HL-60 (cell line): Measurements from ENCODE around the gene GTF2H2C.
"Not testable (repeated sequence)": the region's sequence is repeated elsewhere in the genome, so short reads cannot be mapped to it uniquely, and the experiment has no call there.

ENCODE experiments used
- DNase-seq, 2 experiments: peaks; one replicate each; pipeline ENCODE4 v3.0.0-alpha.2; 2010 to 2020; ENCODE audit warnings: low read depth in 1 of 2, low spot score in 1 of 2
- H3K27ac ChIP-seq: fragments of 250-450 bp; sonication (Bioruptor Pico); replicated peaks from 2 replicates; pipeline ENCODE4 v1.5.1; 2020; ENCODE audit warnings: mild to moderate bottlenecking, moderate library complexity
- H3K27me3 ChIP-seq: fragments of 250-450 bp; sonication (Bioruptor Pico); 2 replicates; pipeline ENCODE4 v1.5.1; 2021; ENCODE audit warnings: mild to moderate bottlenecking, moderate library complexity; ENCODE audit not compliant: insufficient read depth, poor library complexity, severe bottlenecking
- H3K4me3 ChIP-seq: replicated peaks from 2 replicates; pipeline ENCODE4 v1.5.1; 2011; ENCODE audit warnings: mild to moderate bottlenecking, control low read depth, low read length; ENCODE audit not compliant: insufficient read depth
- GABPA ChIP-seq: IDR thresholded peaks from 2 replicates; pipeline ENCODE4 v1.6.1; 2012; ENCODE audit warnings: low read depth
- POLR2AphosphoS5 ChIP-seq: IDR thresholded peaks from 2 replicates; pipeline ENCODE4 v1.6.1; 2012; ENCODE audit warnings: low read depth
- SPI1 ChIP-seq: IDR thresholded peaks from 2 replicates; pipeline ENCODE4 v1.6.1; 2012; ENCODE audit warnings: low read depth, mild to moderate bottlenecking, borderline replicate concordance
- long read RNA-seq: library from polyadenylated mRNA; unstranded; transcript quantifications from one replicate; pipeline ENCODE4 v2.0.0, GENCODE V29; 2020
- TF ChIP-seq, protein P1 (sequence below): IDR thresholded peaks from one replicate; pipeline ENCODE4 v1.5.1; 2011; ENCODE audit warnings: low read length, control low read depth, inconsistent platforms; ENCODE audit not compliant: insufficient read depth
- TF ChIP-seq, protein P2 (sequence below): IDR thresholded peaks from 2 replicates; pipeline ENCODE4 v1.6.1; 2012; ENCODE audit warnings: low read depth; ENCODE audit not compliant: insufficient replicate concordance

The GTF2H2C gene
- long read RNA-seq, transcript GTF2H2C-210 (16 exons, 2,952 nt) = major isoform, 10 of 67 reads
- long read RNA-seq, partial matches to known transcripts = 10 of 67 reads
- long read RNA-seq, other reads (novel, unspliced or antisense) = 44 of 67 reads

DNA sequence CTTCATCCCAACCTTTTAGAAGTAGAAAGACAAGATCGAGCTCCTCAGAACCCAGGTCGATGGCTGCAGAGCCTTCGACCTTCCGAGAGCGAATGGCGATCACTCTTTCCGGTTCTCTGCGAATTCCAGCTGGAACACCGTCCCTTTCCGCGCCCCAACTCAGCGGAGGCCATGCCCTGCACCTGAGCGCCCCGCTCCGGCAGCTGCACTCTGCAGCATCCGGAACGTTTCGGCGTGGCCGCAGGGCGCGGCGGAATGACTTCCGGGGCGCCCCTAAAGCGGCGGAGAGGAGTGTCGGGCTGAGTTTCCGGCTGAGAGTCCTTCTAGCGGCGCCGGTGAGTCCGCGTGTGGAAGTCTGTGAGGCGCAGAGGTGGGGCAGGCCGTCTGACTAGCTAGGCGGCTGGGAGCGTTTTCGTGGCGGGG lies at the start of gene GTF2H2C:
GTF2H2C (plus strand) TSS at position 284 of the 423 bp plus-strand sequence. CDS start 4,942 bp downstream, outside the sequence.
- TF ChIP-seq GABPA = peak; percentile 76
- Histone ChIP-seq H3K27ac (peak within 1 kb of the TSS; percentile 42; the same call in 1 of the 2 replicates), H3K4me3 (peak within 1 kb of the TSS; percentile 32)
- not testable (repeated sequence) for H3K27me3 ChIP-seq
- DNase-seq = peak; percentile 28 to 63

DNA sequence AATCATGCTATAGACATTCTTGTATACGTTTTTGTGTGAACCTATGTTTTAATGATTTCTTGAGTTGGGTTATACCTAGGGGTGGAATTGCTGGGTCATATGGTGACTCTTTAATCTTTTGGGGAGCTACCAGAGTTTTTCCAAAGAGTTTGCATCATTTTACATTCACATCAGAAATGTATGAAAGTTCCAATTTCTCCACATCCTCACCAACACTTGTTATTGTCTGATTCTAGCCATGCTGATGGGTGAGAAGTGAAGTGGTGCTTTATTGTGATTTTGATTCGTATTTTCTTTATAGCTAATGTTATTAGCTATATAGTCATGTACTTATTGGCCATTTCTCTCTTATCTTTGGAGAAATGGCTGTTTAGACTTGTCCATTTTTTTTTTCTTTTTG lies 49.3 kb upstream of the GTF2H2C start:
- Histone ChIP-seq H3K27me3 (no peaks in the 10 kb centered on the region), H3K27ac (no peak overlapping the region), H3K4me3 (no peak overlapping the region)
- TF ChIP-seq, protein P1, sequence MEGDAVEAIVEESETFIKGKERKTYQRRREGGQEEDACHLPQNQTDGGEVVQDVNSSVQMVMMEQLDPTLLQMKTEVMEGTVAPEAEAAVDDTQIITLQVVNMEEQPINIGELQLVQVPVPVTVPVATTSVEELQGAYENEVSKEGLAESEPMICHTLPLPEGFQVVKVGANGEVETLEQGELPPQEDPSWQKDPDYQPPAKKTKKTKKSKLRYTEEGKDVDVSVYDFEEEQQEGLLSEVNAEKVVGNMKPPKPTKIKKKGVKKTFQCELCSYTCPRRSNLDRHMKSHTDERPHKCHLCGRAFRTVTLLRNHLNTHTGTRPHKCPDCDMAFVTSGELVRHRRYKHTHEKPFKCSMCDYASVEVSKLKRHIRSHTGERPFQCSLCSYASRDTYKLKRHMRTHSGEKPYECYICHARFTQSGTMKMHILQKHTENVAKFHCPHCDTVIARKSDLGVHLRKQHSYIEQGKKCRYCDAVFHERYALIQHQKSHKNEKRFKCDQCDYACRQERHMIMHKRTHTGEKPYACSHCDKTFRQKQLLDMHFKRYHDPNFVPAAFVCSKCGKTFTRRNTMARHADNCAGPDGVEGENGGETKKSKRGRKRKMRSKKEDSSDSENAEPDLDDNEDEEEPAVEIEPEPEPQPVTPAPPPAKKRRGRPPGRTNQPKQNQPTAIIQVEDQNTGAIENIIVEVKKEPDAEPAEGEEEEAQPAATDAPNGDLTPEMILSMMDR = no peak
- TF ChIP-seq GABPA = no peak
- no peak for TF ChIP-seq POLR2AphosphoS5
- TF ChIP-seq, protein P2, sequence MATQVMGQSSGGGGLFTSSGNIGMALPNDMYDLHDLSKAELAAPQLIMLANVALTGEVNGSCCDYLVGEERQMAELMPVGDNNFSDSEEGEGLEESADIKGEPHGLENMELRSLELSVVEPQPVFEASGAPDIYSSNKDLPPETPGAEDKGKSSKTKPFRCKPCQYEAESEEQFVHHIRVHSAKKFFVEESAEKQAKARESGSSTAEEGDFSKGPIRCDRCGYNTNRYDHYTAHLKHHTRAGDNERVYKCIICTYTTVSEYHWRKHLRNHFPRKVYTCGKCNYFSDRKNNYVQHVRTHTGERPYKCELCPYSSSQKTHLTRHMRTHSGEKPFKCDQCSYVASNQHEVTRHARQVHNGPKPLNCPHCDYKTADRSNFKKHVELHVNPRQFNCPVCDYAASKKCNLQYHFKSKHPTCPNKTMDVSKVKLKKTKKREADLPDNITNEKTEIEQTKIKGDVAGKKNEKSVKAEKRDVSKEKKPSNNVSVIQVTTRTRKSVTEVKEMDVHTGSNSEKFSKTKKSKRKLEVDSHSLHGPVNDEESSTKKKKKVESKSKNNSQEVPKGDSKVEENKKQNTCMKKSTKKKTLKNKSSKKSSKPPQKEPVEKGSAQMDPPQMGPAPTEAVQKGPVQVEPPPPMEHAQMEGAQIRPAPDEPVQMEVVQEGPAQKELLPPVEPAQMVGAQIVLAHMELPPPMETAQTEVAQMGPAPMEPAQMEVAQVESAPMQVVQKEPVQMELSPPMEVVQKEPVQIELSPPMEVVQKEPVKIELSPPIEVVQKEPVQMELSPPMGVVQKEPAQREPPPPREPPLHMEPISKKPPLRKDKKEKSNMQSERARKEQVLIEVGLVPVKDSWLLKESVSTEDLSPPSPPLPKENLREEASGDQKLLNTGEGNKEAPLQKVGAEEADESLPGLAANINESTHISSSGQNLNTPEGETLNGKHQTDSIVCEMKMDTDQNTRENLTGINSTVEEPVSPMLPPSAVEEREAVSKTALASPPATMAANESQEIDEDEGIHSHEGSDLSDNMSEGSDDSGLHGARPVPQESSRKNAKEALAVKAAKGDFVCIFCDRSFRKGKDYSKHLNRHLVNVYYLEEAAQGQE = no peak
- no peak for TF ChIP-seq SPI1
- DNase-seq = no peak

DNA sequence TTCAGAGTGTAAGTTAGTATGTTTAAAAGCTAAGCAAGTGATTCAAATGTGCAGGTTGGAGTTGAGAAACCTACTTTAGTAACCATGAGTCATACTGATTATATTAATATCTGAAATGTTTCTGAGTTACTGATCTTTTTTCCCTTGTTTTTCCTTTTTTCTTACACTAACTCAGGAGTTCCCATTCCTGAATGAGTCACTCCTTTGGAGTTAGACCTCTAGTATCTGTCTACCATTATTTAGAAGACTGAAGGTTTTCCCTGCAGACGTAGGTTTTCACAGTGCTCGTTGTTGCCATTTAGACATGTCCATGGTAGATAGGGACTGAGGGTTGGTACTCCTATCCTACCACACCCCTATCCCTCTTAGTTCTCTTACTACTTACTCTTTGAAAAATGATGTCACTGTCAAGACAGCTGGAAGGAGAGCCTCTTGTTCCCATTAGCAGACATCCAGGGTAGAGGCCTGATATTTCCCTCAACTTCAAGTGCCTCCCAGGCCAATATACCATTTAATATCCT lies 47.2 kb upstream of the GTF2H2C start:
- no peaks in the 10 kb centered on the region for H3K27me3 ChIP-seq
- no peak overlapping the region for H3K4me3 ChIP-seq
- TF ChIP-seq, protein P1 = no peak
- TF ChIP-seq POLR2AphosphoS5 (no peak), GABPA (no peak), SPI1 (no peak)
- TF ChIP-seq, protein P2 = no peak
- no peak overlapping the region for H3K27ac ChIP-seq
- no peak for DNase-seq

DNA sequence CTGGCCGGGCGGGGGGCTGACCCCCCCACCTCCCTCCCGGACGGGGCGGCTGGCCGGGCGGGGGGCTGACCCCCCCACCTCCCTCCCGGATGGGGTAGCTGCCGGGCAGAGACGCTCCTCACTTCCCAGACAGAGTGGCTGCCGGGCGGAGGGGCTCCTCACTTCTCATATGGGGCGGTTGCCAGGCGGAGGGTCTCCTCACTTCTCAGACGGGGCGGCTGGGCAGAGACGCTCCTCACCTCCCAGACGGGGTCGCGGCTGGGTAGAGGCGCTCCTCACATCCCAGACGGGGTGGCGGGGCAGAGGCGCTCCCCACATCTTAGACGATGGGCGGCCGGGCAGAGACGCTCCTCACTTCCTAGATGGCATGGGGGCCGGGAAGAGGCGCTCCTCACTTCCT lies 44.4 kb upstream of the GTF2H2C start:
- DNase-seq, H3K27me3 ChIP-seq, H3K27ac ChIP-seq, H3K4me3 ChIP-seq: not testable (repeated sequence)

DNA sequence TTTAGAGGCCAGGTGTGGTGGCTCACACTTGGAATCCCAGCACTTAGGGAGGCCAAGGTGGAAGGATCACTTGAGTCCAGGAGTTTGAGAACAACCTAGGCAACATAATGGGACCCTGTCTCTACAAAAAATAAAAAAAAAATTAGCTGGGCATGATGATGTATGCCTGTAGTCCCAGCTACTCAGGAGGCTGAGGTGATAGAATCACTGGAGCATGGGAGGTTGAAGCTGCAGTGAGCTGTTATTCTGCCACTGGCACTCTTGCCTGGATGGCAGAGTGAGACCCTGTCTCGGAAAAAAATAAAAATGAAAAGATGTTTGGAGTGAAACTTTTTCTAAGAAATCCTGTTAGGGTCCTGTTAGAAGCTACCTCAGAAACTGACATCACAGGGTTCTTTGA lies 43.2 kb upstream of the GTF2H2C start:
- TF ChIP-seq, protein P1 = no peak
- TF ChIP-seq, protein P2 = no peak
- no peak for TF ChIP-seq POLR2AphosphoS5
- TF ChIP-seq GABPA = no peak
- H3K27ac ChIP-seq = no peak overlapping the region
- no peak for DNase-seq
- H3K4me3 ChIP-seq = no peak overlapping the region
- H3K27me3 ChIP-seq = no peaks in the 10 kb centered on the region
